Testis (tissue), 3 donors: ENCODE data around the gene TREX2. TPM values are rescaled to one million over a fixed set of nuclear protein-coding genes. Genes with fewer than 3 reads are reported as not detected.

ENCODE experiments used
- DNase-seq: peaks from one replicate; pipeline ENCODE4 v3.0.0-alpha.2; 2019
- H3K27ac ChIP-seq, 2 donors: fragments of 200-600 bp; sonication (generic); one replicate each; pipeline ENCODE4 v1.5.1; 2019
- H3K27me3 ChIP-seq: fragments of 200-600 bp; sonication (generic); one replicate; pipeline ENCODE4 v1.5.1; 2019
- H3K36me3 ChIP-seq: fragments of 200-600 bp; sonication (generic); one replicate; pipeline ENCODE4 v1.5.1; 2017; ENCODE audit warnings: low read depth; ENCODE audit errors: missing control alignments
- H3K4me1 ChIP-seq: fragments of 200-600 bp; sonication (generic); one replicate; pipeline ENCODE4 v1.5.1; 2019
- H3K4me3 ChIP-seq, 2 donors: fragments of 200-600 bp; sonication (generic); one replicate each; pipeline ENCODE4 v1.5.1; 2017 to 2019
- H3K9me3 ChIP-seq: fragments of 200-600 bp; sonication (generic); one replicate; pipeline ENCODE4 v1.5.1; 2017
- CTCF ChIP-seq, 3 experiments: fragments of 450-650 bp in 2 of 3; fragments of 200-600 bp in 1 of 3; sonication (generic) in 1 of 3; IDR thresholded peaks; one replicate each; pipeline ENCODE4 v1.5.1; 2016 to 2019; ENCODE audit warnings: antibody characterized with exemption in 3 of 3, mild to moderate bottlenecking in 2 of 3, moderate library complexity in 1 of 3
- POLR2A ChIP-seq: fragments of 450-650 bp; IDR thresholded peaks from one replicate; pipeline ENCODE4 v1.6.1; 2017; ENCODE audit warnings: antibody characterized with exemption, mild to moderate bottlenecking, moderate library complexity
- WGBS, 2 donors: methylation state at CpG; one replicate each; pipeline ENCODE4 v1.1.5; 2018; 5-methylcytosine and 5-hydroxymethylcytosine counted together
- intact Hi-C: fragments of 100-400 bp; cut with DNase I; formaldehyde crosslinking; loops from one replicate; pipeline ENCODE4 v1.15.1; 2023; ENCODE audit warnings: low total_unique reads
- polyA plus RNA-seq: library from polyadenylated mRNA; stranded (reverse); fragments of 350-450 nt; fragmentation: Illumina TruSeq; extraction: RNeasy Lipid Tissue Mini Kit (QIAGEN cat#74804); gene quantifications from one replicate; pipeline ENCODE4 v1.2.3, GENCODE V29; 2014; ENCODE audit warnings: low read depth, low replicate concordance; ENCODE audit not compliant: insufficient read depth
- total RNA-seq, 2 donors: library from RNA; depleted of rRNA; stranded (reverse); fragments of >200 nt; gene quantifications; one replicate each; pipeline ENCODE4 v1.2.3, GENCODE V29; 2016

The TREX2 gene
- total and polyA plus RNA-seq, 3 donors from 2014 or later, result 0.51 to 7.5 (median 4.0) TPM

- 95% methylated on average over 20 of the region's 35 CpGs; no CpG with 5 or more reads in 1 of the 2 donors for WGBS, 2 donors
- H3K27ac ChIP-seq, result no peak overlapping the region
- H3K4me1 ChIP-seq, result no peaks in the 10 kb centered on the region
- no peak overlapping the region for H3K4me3 ChIP-seq
- no peaks in the 10 kb centered on the region for H3K9me3 ChIP-seq
- TF ChIP-seq CTCF (IDR thresholded peaks at IDR 0.05), result no peak
- no peak for TF ChIP-seq POLR2A
- H3K27me3 ChIP-seq, result no peaks in the 10 kb centered on the region
- H3K36me3 ChIP-seq, result no peaks in the 10 kb centered on the region
- no peak for DNase-seq
- intact Hi-C loops, result no loop called here
Measured at GRCh38 chrX:153445106-153445855, 575 bp downstream of the TREX2 start.

GRCh38 chrX:153444333-153445011 lies 1.4 kb downstream of the TREX2 start:
- intact Hi-C loops, result no loop called here
- DNase-seq, result no peak
- 92% methylated on average over 37 of the region's 37 CpGs; no CpG with 5 or more reads in 1 of the 2 donors for WGBS, 2 donors

GRCh38 chrX:153443476-153444332 lies 2.2 kb downstream of the TREX2 start:
- H3K36me3 ChIP-seq, result no peaks in the 10 kb centered on the region
- no peak overlapping the region for H3K27ac ChIP-seq
- intact Hi-C loops, result no loop called here
- DNase-seq, result no peak
- no peaks in the 10 kb centered on the region for H3K27me3 ChIP-seq
- H3K4me1 ChIP-seq, result no peaks in the 10 kb centered on the region
- no peak for TF ChIP-seq CTCF (IDR thresholded peaks at IDR 0.05)
- no peak for TF ChIP-seq POLR2A
- WGBS, 2 donors, result 90% methylated on average over 24 of the region's 25 CpGs; no CpG with 5 or more reads in 1 of the 2 donors
- no peak overlapping the region for H3K4me3 ChIP-seq
- H3K9me3 ChIP-seq, result no peaks in the 10 kb centered on the region

More at GRCh38 chrX:153444333-153445011, 1.4 kb downstream of the TREX2 start:
- Histone ChIP-seq H3K9me3 (no peaks in the 10 kb centered on the region), H3K4me3 (no peak overlapping the region), H3K4me1 (no peaks in the 10 kb centered on the region), H3K36me3 (no peaks in the 10 kb centered on the region), H3K27ac (no peak overlapping the region), H3K27me3 (no peaks in the 10 kb centered on the region)
- TF ChIP-seq POLR2A (no peak), CTCF (IDR thresholded peaks at IDR 0.05) (no peak)

GRCh38 chrX:153442463-153442862 lies 3.4 kb downstream of the TREX2 start:
- Histone ChIP-seq H3K36me3 (no peaks in the 10 kb centered on the region), H3K9me3 (no peaks in the 10 kb centered on the region), H3K4me1 (no peaks in the 10 kb centered on the region), H3K27ac (no peak overlapping the region), H3K4me3 (no peak overlapping the region), H3K27me3 (no peaks in the 10 kb centered on the region)
- TF ChIP-seq POLR2A (no peak), CTCF (IDR thresholded peaks at IDR 0.05) (no peak)
- intact Hi-C loops, result no loop called here
- 80 to 82% methylated on average over 2 to 5 of the region's 5 CpGs for WGBS, 2 donors
- no peak for DNase-seq
